Stimulated activated CD8-positive, alpha-beta memory T cell treated with anti-CD3 and anti-CD28 coated beads, Interleukin-12 subunit alpha, Interleukin-12 subunit beta, amount 100 ng/mL, for 4 hours (primary cell): ENCODE results near the gene ZNF444.
"Not testable (repeated sequence)": the region's sequence is repeated elsewhere in the genome, so short reads cannot be mapped to it uniquely, and the experiment has no call there.

ENCODE experiments used
- DNase-seq: peaks from one replicate; pipeline ENCODE4 v3.0.0-alpha.2; 2020; ENCODE audit warnings: low read depth

ZNF444 gene

GRCh38 chr19:56147307-56147706, 6.2 kb downstream of the ZNF444 start:
- no peak for DNase-seq

- DNase-seq = no peak
These were observed 7.0 kb downstream of the ZNF444 start for GRCh38 chr19:56148096-56148495.

- DNase-seq = not testable (repeated sequence)
These were observed 8.0 kb downstream of the ZNF444 start for GRCh38 chr19:56148955-56149655.

GRCh38 chr19:56149656-56150038, 8.6 kb downstream of the ZNF444 start:
- DNase-seq = no peak

GRCh38 chr19:56150358-56150757, 9.3 kb downstream of the ZNF444 start:
- no peak for DNase-seq

GRCh38 chr19:56152644-56153043, 11.6 kb downstream of the ZNF444 start:
- DNase-seq = no peak

- DNase-seq = no peak
These were observed 12.4 kb downstream of the ZNF444 start for GRCh38 chr19:56153507-56153906.

- no peak for DNase-seq
These were observed 14.1 kb downstream of the ZNF444 start for GRCh38 chr19:56155124-56155687.

- no peak for DNase-seq
These were observed 15.7 kb downstream of the ZNF444 start for GRCh38 chr19:56156768-56157167.

- DNase-seq = no peak
These were observed 17.2 kb downstream of the ZNF444 start for GRCh38 chr19:56158170-56158757.

- DNase-seq = no peak
These were observed 18.0 kb downstream of the ZNF444 start for GRCh38 chr19:56159009-56159559.

- DNase-seq = no peak
These were observed 18.7 kb downstream of the ZNF444 start for GRCh38 chr19:56159622-56160271.

- DNase-seq = no peak
These were observed 20.4 kb downstream of the ZNF444 start for GRCh38 chr19:56161534-56161933.

- no peak for DNase-seq
These were observed 21.2 kb downstream of the ZNF444 start for GRCh38 chr19:56162258-56162657.

- DNase-seq = no peak
These were observed 22.0 kb downstream of the ZNF444 start for GRCh38 chr19:56163097-56163496.

- DNase-seq = no peak
These were observed 26.0 kb downstream of the ZNF444 start for GRCh38 chr19:56167064-56167578.

- DNase-seq = no peak
These were observed 29.2 kb downstream of the ZNF444 start for GRCh38 chr19:56170261-56170660.

- DNase-seq = no peak
These were observed 33.0 kb downstream of the ZNF444 start for GRCh38 chr19:56174086-56174485.

- DNase-seq = no peak
These were observed 33.5 kb downstream of the ZNF444 start for GRCh38 chr19:56174550-56174949.

GRCh38 chr19:56175861-56176307, 34.8 kb downstream of the ZNF444 start, which contains the start of gene GALP:
Gene GALP, plus strand, starts transcription at chr19:56176008. Its CDS starts 1,101 bp downstream, at chr19:56177109.
- DNase-seq = not testable (repeated sequence)

GRCh38 chr19:56176310-56176709, 35.2 kb downstream of the ZNF444 start:
- DNase-seq = not testable (repeated sequence)

- DNase-seq = no peak
These were observed 35.8 kb downstream of the ZNF444 start for GRCh38 chr19:56176881-56177280.
